Endothelial cell (in vitro differentiated cells): ENCODE data around the gene HILPDA. TPM values are rescaled to one million over a fixed set of nuclear protein-coding genes. Genes with fewer than 3 reads are reported as not detected.
A peak's percentile ranks its signal among the peaks of the same experiment; 100 is the strongest.
"Not testable (repeated sequence)": the region's sequence is repeated elsewhere in the genome, so short reads cannot be mapped to it uniquely, and the experiment has no call there.

Experiments used
- DNase-seq: peaks from one replicate; pipeline ENCODE4 v3.0.0; 2021; ENCODE audit warnings: low spot score
- H3K27ac Mint-ChIP-seq: one replicate; pipeline ENCODE4 v1.8.0; 2021; ENCODE audit warnings: mixed read lengths, inconsistent platforms; ENCODE audit not compliant: unreplicated experiment
- H3K27me3 Mint-ChIP-seq: one replicate; pipeline ENCODE4 v1.8.0; 2021; ENCODE audit warnings: mild to moderate bottlenecking, moderate library complexity, mixed read lengths, inconsistent platforms; ENCODE audit not compliant: unreplicated experiment
- H3K36me3 Mint-ChIP-seq: one replicate; pipeline ENCODE4 v1.8.0; 2021; ENCODE audit warnings: mild to moderate bottlenecking, low read depth, mixed read lengths, inconsistent platforms; ENCODE audit not compliant: unreplicated experiment
- H3K4me1 Mint-ChIP-seq: one replicate; pipeline ENCODE4 v1.8.0; 2021; ENCODE audit warnings: mild to moderate bottlenecking, mixed read lengths, inconsistent platforms; ENCODE audit not compliant: unreplicated experiment
- H3K4me3 Mint-ChIP-seq: one replicate; pipeline ENCODE4 v1.8.0; 2021; ENCODE audit warnings: mild to moderate bottlenecking, mixed read lengths, inconsistent platforms; ENCODE audit not compliant: unreplicated experiment
- H3K9me3 Mint-ChIP-seq: one replicate; pipeline ENCODE4 v1.8.0; 2021; ENCODE audit warnings: mixed read lengths, inconsistent platforms; ENCODE audit not compliant: unreplicated experiment
- CTCF ChIP-seq: fragments of 200-600 bp; sonication (generic); IDR thresholded peaks from one replicate; pipeline ENCODE4 v1.5.0; 2021; ENCODE audit warnings: antibody characterized with exemption; ENCODE audit not compliant: unreplicated experiment
- total RNA-seq: library from RNA; stranded (reverse); fragmentation: NEBNext Ultra II Directional; extraction: Animal tissue kit (Norgen Biotek cat#: 25700); gene quantifications from one replicate; pipeline ENCODE4 v1.2.1, GENCODE V29; 2021; ENCODE audit not compliant: unreplicated experiment

HILPDA gene
- total RNA-seq, 1 donor from 2014 or later: 13.1 TPM

- no peak for DNase-seq
- Mint-ChIP-seq H3K4me1 (peaks cover 30% of the 10 kb centered on the region), H3K9me3 (no peaks in the 10 kb centered on the region), H3K27me3 (peaks cover 11% of the 10 kb centered on the region), H3K4me3 (peak overlapping the region; percentile 95), H3K36me3 (peaks cover 3% of the 10 kb centered on the region), H3K27ac (peak overlapping the region; percentile 78)
- TF ChIP-seq CTCF: no peak
Observed at GRCh38 chr7:128456255-128456725, 612 bp downstream of the HILPDA start.

GRCh38 chr7:128457385-128457784 is 1.7 kb downstream of the HILPDA start:
- H3K9me3 Mint-ChIP-seq, H3K36me3 Mint-ChIP-seq, DNase-seq: not testable (repeated sequence)
- Mint-ChIP-seq H3K4me1 (peaks cover 30% of the 10 kb centered on the region), H3K27me3 (peaks cover 10% of the 10 kb centered on the region), H3K27ac (peak overlapping the region; percentile 30), H3K4me3 (peak overlapping the region; percentile 37)

GRCh38 chr7:128458956-128459355 is 3.3 kb downstream of the HILPDA start:
- Mint-ChIP-seq H3K4me3 (no peak overlapping the region), H3K27me3 (peaks cover 5% of the 10 kb centered on the region), H3K4me1 (peaks cover 30% of the 10 kb centered on the region), H3K27ac (no peak overlapping the region), H3K36me3 (peaks cover 4% of the 10 kb centered on the region), H3K9me3 (no peaks in the 10 kb centered on the region)
- no peak for DNase-seq
- no peak for TF ChIP-seq CTCF

- DNase-seq: peak; percentile 57
- H3K4me1 Mint-ChIP-seq: peaks cover 26% of the 10 kb centered on the region
- no peaks in the 10 kb centered on the region for H3K9me3 Mint-ChIP-seq
- peaks cover 7% of the 10 kb centered on the region for H3K36me3 Mint-ChIP-seq
- H3K27ac Mint-ChIP-seq: no peak overlapping the region
- H3K27me3 Mint-ChIP-seq: peaks cover 3% of the 10 kb centered on the region
- peak; percentile 76 for TF ChIP-seq CTCF
- no peak overlapping the region for H3K4me3 Mint-ChIP-seq
Observed at GRCh38 chr7:128459394-128459878, 3.8 kb downstream of the HILPDA start.

- Mint-ChIP-seq H3K36me3 (peaks cover 8% of the 10 kb centered on the region), H3K27ac (no peak overlapping the region), H3K27me3 (peaks cover 3% of the 10 kb centered on the region), H3K4me3 (no peak overlapping the region), H3K9me3 (no peaks in the 10 kb centered on the region), H3K4me1 (peaks cover 13% of the 10 kb centered on the region)
- no peak for DNase-seq
- TF ChIP-seq CTCF: no peak
Observed at GRCh38 chr7:128462460-128462859, 6.8 kb downstream of the HILPDA start.

GRCh38 chr7:128463345-128463744 is 7.7 kb downstream of the HILPDA start:
- not testable (repeated sequence) for DNase-seq, H3K4me3 Mint-ChIP-seq, H3K36me3 Mint-ChIP-seq, H3K27ac Mint-ChIP-seq, H3K9me3 Mint-ChIP-seq, H3K4me1 Mint-ChIP-seq, H3K27me3 Mint-ChIP-seq

GRCh38 chr7:128463933-128464332 is 8.3 kb downstream of the HILPDA start:
- H3K4me3 Mint-ChIP-seq, H3K36me3 Mint-ChIP-seq, H3K27ac Mint-ChIP-seq, H3K27me3 Mint-ChIP-seq, H3K4me1 Mint-ChIP-seq, H3K9me3 Mint-ChIP-seq, DNase-seq: not testable (repeated sequence)

GRCh38 chr7:128466871-128467270 is 11.2 kb downstream of the HILPDA start:
- DNase-seq, H3K4me3 Mint-ChIP-seq, H3K4me1 Mint-ChIP-seq, H3K27me3 Mint-ChIP-seq, H3K27ac Mint-ChIP-seq, H3K9me3 Mint-ChIP-seq, H3K36me3 Mint-ChIP-seq: not testable (repeated sequence)
